ENCODE results near the gene DOK7.

DOK7 gene

GRCh38 chr4:3422808-3423297, 40.3 kb upstream of the DOK7 start:
- TF ChIP-seq RARB (CRISPR knock-in tag; IDR thresholded peaks at IDR 0.05) (no peak), TOX (CRISPR knock-in tag; IDR thresholded peaks at IDR 0.05; ENCODE audit: borderline replicate concordance) (no peak), SNAI2 (CRISPR knock-in tag; IDR thresholded peaks at IDR 0.05) (no peak), ARNTL (CRISPR knock-in tag; IDR thresholded peaks at IDR 0.05; ENCODE audit: borderline replicate concordance, low read depth) (no peak), ZFP3 (CRISPR knock-in tag; IDR thresholded peaks at IDR 0.05) (no peak), PPARA (CRISPR knock-in tag; IDR thresholded peaks at IDR 0.05; ENCODE audit: borderline replicate concordance) (no peak), ZNF70 (CRISPR knock-in tag; IDR thresholded peaks at IDR 0.05) (no peak), ESRRG (CRISPR knock-in tag; IDR thresholded peaks at IDR 0.05) (no peak), ZNF565 (CRISPR knock-in tag; conservative IDR thresholded peaks at IDR 0.05; ENCODE audit: low read depth) (no peak), CSRNP3 (CRISPR knock-in tag; IDR thresholded peaks at IDR 0.05) (no peak), TSHZ2 (CRISPR knock-in tag; IDR thresholded peaks at IDR 0.05) (no peak), CSDC2 (CRISPR knock-in tag; IDR thresholded peaks at IDR 0.05) (no peak), ZC3H10 (CRISPR knock-in tag; IDR thresholded peaks at IDR 0.05) (no peak)
- ATAC-seq, result no peak

- no peak for TF ChIP-seq ZNF70 (CRISPR knock-in tag; IDR thresholded peaks at IDR 0.05)
- no peak for TF ChIP-seq POU6F1 (CRISPR knock-in tag; IDR thresholded peaks at IDR 0.05; ENCODE audit: borderline replicate concordance, low read depth)
- no peak for TF ChIP-seq ZNF8 (CRISPR knock-in tag; IDR thresholded peaks at IDR 0.05)
- TF ChIP-seq TCF4 (CRISPR knock-in tag; IDR thresholded peaks at IDR 0.05; ENCODE audit: borderline replicate concordance), result no peak
- TF ChIP-seq PATZ1 (CRISPR knock-in tag; IDR thresholded peaks at IDR 0.05; ENCODE audit: borderline replicate concordance), result no peak
- no peak for TF ChIP-seq ISL1 (CRISPR knock-in tag; IDR thresholded peaks at IDR 0.05)
- TF ChIP-seq, protein P1, sequence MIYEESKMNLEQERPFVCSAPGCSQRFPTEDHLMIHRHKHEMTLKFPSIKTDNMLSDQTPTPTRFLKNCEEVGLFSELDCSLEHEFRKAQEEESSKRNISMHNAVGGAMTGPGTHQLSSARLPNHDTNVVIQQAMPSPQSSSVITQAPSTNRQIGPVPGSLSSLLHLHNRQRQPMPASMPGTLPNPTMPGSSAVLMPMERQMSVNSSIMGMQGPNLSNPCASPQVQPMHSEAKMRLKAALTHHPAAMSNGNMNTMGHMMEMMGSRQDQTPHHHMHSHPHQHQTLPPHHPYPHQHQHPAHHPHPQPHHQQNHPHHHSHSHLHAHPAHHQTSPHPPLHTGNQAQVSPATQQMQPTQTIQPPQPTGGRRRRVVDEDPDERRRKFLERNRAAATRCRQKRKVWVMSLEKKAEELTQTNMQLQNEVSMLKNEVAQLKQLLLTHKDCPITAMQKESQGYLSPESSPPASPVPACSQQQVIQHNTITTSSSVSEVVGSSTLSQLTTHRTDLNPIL (CRISPR knock-in tag; IDR thresholded peaks at IDR 0.05; ENCODE audit: low read depth), result no peak
- TF ChIP-seq CSRNP3 (CRISPR knock-in tag; IDR thresholded peaks at IDR 0.05), result no peak
- no peak for TF ChIP-seq ARNTL (CRISPR knock-in tag; IDR thresholded peaks at IDR 0.05; ENCODE audit: borderline replicate concordance, low read depth)
- no peak for TF ChIP-seq OSR1 (CRISPR knock-in tag; IDR thresholded peaks at IDR 0.05)
- no peak for TF ChIP-seq RARB (CRISPR knock-in tag; IDR thresholded peaks at IDR 0.05)
- no peak for TF ChIP-seq CSDC2 (CRISPR knock-in tag; IDR thresholded peaks at IDR 0.05)
- TF ChIP-seq SNAI2 (CRISPR knock-in tag; IDR thresholded peaks at IDR 0.05), result no peak
- no peak for TF ChIP-seq ZFP30 (CRISPR knock-in tag; IDR thresholded peaks at IDR 0.05)
These were observed 39.7 kb upstream of the DOK7 start for GRCh38 chr4:3423406-3423805.

More at GRCh38 chr4:3423406-3423805, 39.7 kb upstream of the DOK7 start:
- ATAC-seq, result no peak
